Activated naive CD8-positive, alpha-beta T cell treated with anti-CD3 and anti-CD28 coated beads, Interleukin-2, amount 50 U/mL, for 24 hours (primary cell): Measurements from ENCODE around the gene CEACAM16.
A peak's percentile ranks its signal among the peaks of the same experiment; 100 is the strongest.

ENCODE experiments used
- ATAC-seq: fragments of 150-1000 bp; cut with Tn5 transposase; one replicate; pipeline ENCODE4 v1.10.0; 2021
- DNase-seq: peaks from one replicate; pipeline ENCODE4 v3.0.0; 2021
- H3K27ac Mint-ChIP-seq: one replicate; pipeline ENCODE4 v1.8.0; 2021; ENCODE audit warnings: mild to moderate bottlenecking, mixed read lengths
- H3K27me3 Mint-ChIP-seq: one replicate; pipeline ENCODE4 v1.8.0; 2021; ENCODE audit warnings: mixed read lengths
- H3K36me3 Mint-ChIP-seq: one replicate; pipeline ENCODE4 v1.8.0; 2021; ENCODE audit warnings: low read depth, mixed read lengths
- H3K4me1 Mint-ChIP-seq: one replicate; pipeline ENCODE4 v1.8.0; 2021; ENCODE audit warnings: mixed read lengths
- H3K4me3 Mint-ChIP-seq: one replicate; pipeline ENCODE4 v1.8.0; 2021; ENCODE audit warnings: mild to moderate bottlenecking, moderate library complexity, mixed read lengths
- H3K9me3 Mint-ChIP-seq: one replicate; pipeline ENCODE4 v1.8.0; 2021; ENCODE audit warnings: mixed read lengths

CEACAM16 gene

GRCh38 chr19:44737238-44738071 lies 38.5 kb downstream of the CEACAM16 start:
- no peak for ATAC-seq
- Mint-ChIP-seq H3K4me3 (no peak overlapping the region), H3K27ac (no peak overlapping the region), H3K4me1 (peaks cover 26% of the 10 kb centered on the region), H3K36me3 (no peaks in the 10 kb centered on the region), H3K27me3 (no peaks in the 10 kb centered on the region), H3K9me3 (no peaks in the 10 kb centered on the region)
- DNase-seq = no peak

- DNase-seq (no peak), ATAC-seq (no peak)
- peaks cover 32% of the 10 kb centered on the region for H3K4me1 Mint-ChIP-seq
- H3K27me3 Mint-ChIP-seq = no peaks in the 10 kb centered on the region
- no peaks in the 10 kb centered on the region for H3K9me3 Mint-ChIP-seq
- H3K36me3 Mint-ChIP-seq = no peaks in the 10 kb centered on the region
- no peak overlapping the region for H3K4me3 Mint-ChIP-seq
- H3K27ac Mint-ChIP-seq = no peak overlapping the region
Observed at GRCh38 chr19:44738136-44738535, 39.2 kb downstream of the CEACAM16 start.

DNA sequence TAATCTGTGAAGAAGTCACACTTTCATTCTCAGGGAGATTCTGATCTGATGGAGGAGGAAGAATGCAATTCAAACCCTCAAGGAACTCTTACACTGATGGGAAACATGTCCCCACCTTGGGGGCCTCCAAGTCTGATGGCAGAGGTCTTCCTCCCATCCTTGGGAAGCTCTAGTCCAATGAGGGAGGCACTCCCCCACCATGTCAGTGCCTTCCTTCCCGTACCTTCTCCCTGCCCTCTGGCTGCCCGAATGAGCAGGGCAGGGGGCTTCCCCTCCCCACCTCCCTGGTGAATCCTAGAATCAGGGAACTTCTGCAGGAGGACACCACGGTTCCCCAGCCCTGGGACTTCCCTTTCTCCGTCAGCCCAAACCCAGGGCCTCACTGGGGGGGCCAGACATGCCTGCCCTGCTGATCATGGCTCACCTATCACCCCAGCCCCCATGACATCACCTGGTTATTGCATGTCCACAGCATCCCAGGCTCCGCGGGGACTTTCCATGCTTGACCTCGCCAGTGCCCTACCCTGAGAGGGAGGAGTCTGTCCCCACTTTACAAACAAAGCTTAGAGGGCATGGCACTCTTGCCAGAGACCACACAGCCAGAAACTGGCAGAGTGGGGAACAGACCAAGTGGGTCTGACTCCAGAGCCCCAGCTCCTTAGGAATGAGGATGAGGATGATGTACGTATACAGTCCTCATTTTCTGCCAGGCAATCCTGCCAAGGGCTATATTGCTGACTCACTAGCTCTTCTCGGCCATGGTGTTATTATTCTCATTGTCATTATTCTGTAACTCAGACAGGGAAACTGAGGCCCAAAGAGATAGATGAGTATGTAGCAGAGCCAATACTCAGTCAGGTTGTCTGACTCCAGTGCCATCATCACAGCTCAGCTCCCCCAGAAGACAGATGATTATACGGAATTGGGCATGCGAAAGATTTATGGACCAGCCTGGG lies 39.9 kb downstream of the CEACAM16 start:
- no peaks in the 10 kb centered on the region for H3K36me3 Mint-ChIP-seq
- no peak for ATAC-seq
- no peak overlapping the region for H3K27ac Mint-ChIP-seq
- H3K27me3 Mint-ChIP-seq = no peaks in the 10 kb centered on the region
- H3K4me1 Mint-ChIP-seq = peaks cover 32% of the 10 kb centered on the region
- no peak overlapping the region for H3K4me3 Mint-ChIP-seq
- H3K9me3 Mint-ChIP-seq = no peaks in the 10 kb centered on the region
- no peak for DNase-seq

DNA sequence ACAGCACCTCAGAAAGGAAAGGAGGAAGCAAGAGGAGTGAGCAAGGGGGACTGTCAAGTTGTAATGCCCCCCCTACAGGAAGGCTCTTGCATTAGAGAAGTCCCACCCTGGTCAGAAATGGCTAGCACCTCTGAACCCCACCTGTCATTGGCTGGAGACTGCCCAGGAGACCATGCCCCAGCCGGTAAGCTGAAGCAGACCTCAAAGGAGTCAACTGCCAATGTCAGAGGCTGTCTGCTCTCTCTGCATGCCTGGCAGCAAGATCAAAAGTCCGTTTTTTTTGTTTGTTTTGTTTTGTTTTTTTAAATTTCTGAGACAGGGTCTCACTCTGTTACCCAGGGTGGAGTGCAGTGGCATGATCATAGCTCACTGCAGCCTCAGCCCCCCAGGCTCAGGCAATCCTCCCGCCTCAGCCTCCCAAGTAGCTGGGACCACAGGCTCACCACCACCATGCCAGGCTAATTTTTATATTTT lies 41.4 kb downstream of the CEACAM16 start:
- Mint-ChIP-seq H3K4me3 (no peak overlapping the region), H3K9me3 (no peaks in the 10 kb centered on the region), H3K27ac (no peak overlapping the region), H3K27me3 (no peaks in the 10 kb centered on the region), H3K4me1 (peaks cover 33% of the 10 kb centered on the region), H3K36me3 (no peaks in the 10 kb centered on the region)
- DNase-seq (no peak), ATAC-seq (no peak)

GRCh38 chr19:44741258-44741731 lies 42.3 kb downstream of the CEACAM16 start:
- peaks cover 2% of the 10 kb centered on the region for H3K27me3 Mint-ChIP-seq
- no peak overlapping the region for H3K4me3 Mint-ChIP-seq
- DNase-seq (no peak), ATAC-seq (no peak)
- H3K36me3 Mint-ChIP-seq = no peaks in the 10 kb centered on the region
- peaks cover 36% of the 10 kb centered on the region for H3K4me1 Mint-ChIP-seq
- no peaks in the 10 kb centered on the region for H3K9me3 Mint-ChIP-seq
- no peak overlapping the region for H3K27ac Mint-ChIP-seq

GRCh38 chr19:44741841-44742329 lies 42.9 kb downstream of the CEACAM16 start:
- peak; percentile 53 for ATAC-seq
- Mint-ChIP-seq H3K4me1 (peaks cover 39% of the 10 kb centered on the region), H3K27ac (no peak overlapping the region)

GRCh38 chr19:44742330-44743061 lies 43.5 kb downstream of the CEACAM16 start:
- DNase-seq = no peak
- Mint-ChIP-seq H3K4me3 (no peak overlapping the region), H3K36me3 (no peaks in the 10 kb centered on the region), H3K27me3 (peaks cover 4% of the 10 kb centered on the region), H3K27ac (no peak overlapping the region), H3K4me1 (peaks cover 39% of the 10 kb centered on the region), H3K9me3 (no peaks in the 10 kb centered on the region)
- no peak for ATAC-seq

More at GRCh38 chr19:44741841-44742329, 42.9 kb downstream of the CEACAM16 start:
- Mint-ChIP-seq H3K27me3 (peaks cover 4% of the 10 kb centered on the region), H3K9me3 (no peaks in the 10 kb centered on the region), H3K4me3 (no peak overlapping the region), H3K36me3 (no peaks in the 10 kb centered on the region)
- no peak for DNase-seq

DNA sequence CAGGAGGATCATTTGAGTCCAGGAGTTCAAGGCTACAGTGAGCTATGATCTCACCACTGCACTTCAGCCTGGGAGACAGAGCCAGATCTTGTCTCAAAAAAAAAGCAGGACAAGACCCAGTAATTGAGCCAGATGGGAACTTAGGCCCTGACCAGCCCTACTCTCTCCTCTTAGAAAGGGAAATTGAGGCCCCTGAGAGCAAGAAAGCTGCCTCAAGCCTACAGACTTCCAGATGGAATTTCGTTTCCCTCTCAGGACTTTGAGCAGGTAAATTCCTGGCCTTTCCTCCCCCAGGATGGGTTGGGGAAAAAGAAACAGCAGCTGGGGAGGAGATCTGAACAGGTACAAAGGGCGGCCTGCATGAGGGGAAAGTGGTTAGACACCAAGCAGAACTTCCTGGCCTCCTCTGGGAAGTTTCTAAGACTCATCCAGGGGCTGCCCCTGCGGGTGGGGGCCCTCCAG lies 46.0 kb downstream of the CEACAM16 start:
- H3K27me3 Mint-ChIP-seq = peaks cover 4% of the 10 kb centered on the region
- H3K4me1 Mint-ChIP-seq = peaks cover 46% of the 10 kb centered on the region

GRCh38 chr19:44745341-44745831 lies 46.4 kb downstream of the CEACAM16 start:
- no peak overlapping the region for H3K4me3 Mint-ChIP-seq
- DNase-seq = no peak

More for the DNA sequence above, 46.0 kb downstream of the CEACAM16 start:
- H3K36me3 Mint-ChIP-seq = peaks cover 3% of the 10 kb centered on the region
- ATAC-seq (no peak), DNase-seq (no peak)
- H3K9me3 Mint-ChIP-seq = no peaks in the 10 kb centered on the region
- no peak overlapping the region for H3K4me3 Mint-ChIP-seq
- H3K27ac Mint-ChIP-seq = no peak overlapping the region

DNA sequence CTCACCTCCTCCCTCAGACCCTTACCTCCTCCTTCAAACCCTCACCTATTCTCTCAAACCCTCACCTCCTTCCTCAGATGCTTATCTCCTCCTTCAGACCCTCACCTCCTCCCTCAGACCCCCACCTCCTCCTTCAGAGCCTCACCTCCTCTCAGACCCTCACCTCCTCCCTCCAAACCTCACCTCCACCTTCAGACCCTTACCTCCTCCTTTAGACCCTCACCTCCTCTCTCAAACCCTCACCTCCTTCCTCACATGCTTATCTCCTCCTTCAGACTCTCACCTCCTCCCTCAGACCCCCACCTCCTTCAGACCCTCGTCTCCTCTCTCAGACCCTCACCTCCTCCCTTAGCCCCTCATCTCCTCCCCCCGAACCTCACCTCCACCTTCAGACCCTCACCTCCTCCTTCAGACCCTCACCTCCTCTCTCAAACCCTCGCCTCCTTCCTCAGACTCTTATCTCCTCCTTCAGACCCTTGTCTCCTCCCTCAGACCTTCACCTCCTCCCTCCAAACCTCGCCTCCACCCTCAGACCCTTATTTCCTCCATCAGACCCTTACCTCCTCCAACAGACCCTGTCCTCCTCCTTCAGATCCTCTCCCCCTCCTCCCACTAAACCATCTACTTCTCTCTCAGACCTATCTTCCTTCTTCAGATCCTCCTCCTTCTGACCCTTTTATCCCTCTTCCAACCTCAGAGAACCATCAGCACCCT lies 47.1 kb downstream of the CEACAM16 start:
- Mint-ChIP-seq H3K27ac (no peak overlapping the region), H3K36me3 (peaks cover 3% of the 10 kb centered on the region), H3K27me3 (peaks cover 4% of the 10 kb centered on the region), H3K4me3 (peak overlapping the region; percentile 5), H3K9me3 (no peaks in the 10 kb centered on the region), H3K4me1 (peaks cover 55% of the 10 kb centered on the region)
- DNase-seq (no peak), ATAC-seq (no peak)

More at GRCh38 chr19:44745341-44745831, 46.4 kb downstream of the CEACAM16 start:
- peaks cover 3% of the 10 kb centered on the region for H3K36me3 Mint-ChIP-seq
- H3K27ac Mint-ChIP-seq = no peak overlapping the region
- H3K27me3 Mint-ChIP-seq = peaks cover 4% of the 10 kb centered on the region
- no peaks in the 10 kb centered on the region for H3K9me3 Mint-ChIP-seq
- H3K4me1 Mint-ChIP-seq = peaks cover 49% of the 10 kb centered on the region
- no peak for ATAC-seq

- peaks cover 4% of the 10 kb centered on the region for H3K27me3 Mint-ChIP-seq
- no peak for DNase-seq
- H3K27ac Mint-ChIP-seq = no peak overlapping the region
- H3K4me1 Mint-ChIP-seq = peaks cover 57% of the 10 kb centered on the region
- H3K4me3 Mint-ChIP-seq = peak overlapping the region; percentile 5
- no peaks in the 10 kb centered on the region for H3K9me3 Mint-ChIP-seq
- ATAC-seq = no peak
- peaks cover 5% of the 10 kb centered on the region for H3K36me3 Mint-ChIP-seq
Observed at GRCh38 chr19:44746616-44746945, 47.6 kb downstream of the CEACAM16 start.

GRCh38 chr19:44746946-44747738 lies 48.2 kb downstream of the CEACAM16 start:
- Mint-ChIP-seq H3K9me3 (no peaks in the 10 kb centered on the region), H3K4me3 (peak overlapping the region; percentile 96), H3K27me3 (peaks cover 4% of the 10 kb centered on the region), H3K27ac (peak overlapping the region; percentile 96), H3K4me1 (peaks cover 60% of the 10 kb centered on the region), H3K36me3 (peaks cover 9% of the 10 kb centered on the region)
- peak; percentile 96 for DNase-seq
- peak; percentile 81 for ATAC-seq
